ENCODE results near the gene TLCD1.

DNA sequence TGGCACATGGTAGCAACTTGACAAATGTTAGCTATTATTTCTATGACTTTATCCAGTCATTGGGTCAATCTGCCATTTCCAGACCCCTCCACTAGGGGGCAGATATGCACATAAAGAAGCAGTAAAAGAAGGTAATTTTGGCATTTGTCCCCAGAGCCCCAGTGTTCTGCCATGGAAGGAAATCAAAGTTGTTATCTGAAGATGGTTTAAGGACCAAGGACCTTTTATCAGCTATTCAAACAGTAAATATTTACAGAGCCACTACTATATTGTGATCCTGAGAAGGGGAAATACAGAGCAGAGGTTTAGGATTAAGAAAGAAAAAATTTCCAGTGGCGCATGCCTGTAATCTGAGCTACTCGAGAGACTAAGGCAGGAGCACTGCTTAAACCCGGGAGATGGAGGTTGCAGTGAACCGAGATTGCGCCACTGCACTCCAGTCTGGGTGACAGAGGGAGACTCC, 37.8 kb upstream of the TLCD1 start:
- TF ChIP-seq POLR2AphosphoS5 (IDR thresholded peaks at IDR 0.05) = no peak
- TF ChIP-seq, protein P1, sequence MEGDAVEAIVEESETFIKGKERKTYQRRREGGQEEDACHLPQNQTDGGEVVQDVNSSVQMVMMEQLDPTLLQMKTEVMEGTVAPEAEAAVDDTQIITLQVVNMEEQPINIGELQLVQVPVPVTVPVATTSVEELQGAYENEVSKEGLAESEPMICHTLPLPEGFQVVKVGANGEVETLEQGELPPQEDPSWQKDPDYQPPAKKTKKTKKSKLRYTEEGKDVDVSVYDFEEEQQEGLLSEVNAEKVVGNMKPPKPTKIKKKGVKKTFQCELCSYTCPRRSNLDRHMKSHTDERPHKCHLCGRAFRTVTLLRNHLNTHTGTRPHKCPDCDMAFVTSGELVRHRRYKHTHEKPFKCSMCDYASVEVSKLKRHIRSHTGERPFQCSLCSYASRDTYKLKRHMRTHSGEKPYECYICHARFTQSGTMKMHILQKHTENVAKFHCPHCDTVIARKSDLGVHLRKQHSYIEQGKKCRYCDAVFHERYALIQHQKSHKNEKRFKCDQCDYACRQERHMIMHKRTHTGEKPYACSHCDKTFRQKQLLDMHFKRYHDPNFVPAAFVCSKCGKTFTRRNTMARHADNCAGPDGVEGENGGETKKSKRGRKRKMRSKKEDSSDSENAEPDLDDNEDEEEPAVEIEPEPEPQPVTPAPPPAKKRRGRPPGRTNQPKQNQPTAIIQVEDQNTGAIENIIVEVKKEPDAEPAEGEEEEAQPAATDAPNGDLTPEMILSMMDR (IDR thresholded peaks at IDR 0.05 in 8 of 11, conservative IDR thresholded peaks at IDR 0.05 in 3 of 11) = peak; percentile 82 to 94 (median 89)
- no peak for TF ChIP-seq POLR2A (IDR thresholded peaks at IDR 0.05)

Data from spleen (tissue), 7 donors.